ENCODE data around the gene UNC13C. TPM values are rescaled to one million over a fixed set of nuclear protein-coding genes. Genes with fewer than 3 reads are reported as not detected.

The UNC13C gene
- total RNA-seq, 4 donors from 2014 or later, result 0.21 to 16.8 TPM; not detected in 2

- no peak for DNase-seq
- no peaks in the 10 kb centered on the region for H3K36me3 ChIP-seq
- H3K9me3 ChIP-seq, result no peaks in the 10 kb centered on the region
- no peak overlapping the region for H3K4me3 ChIP-seq
- H3K27ac ChIP-seq, result no peak overlapping the region
- intact Hi-C loops (cut with DNase I; ENCODE audit: low total_unique reads), result no loop called here
- no peaks in the 10 kb centered on the region for H3K4me1 ChIP-seq
- TF ChIP-seq POLR2A (IDR thresholded peaks at IDR 0.05), result no peak
- TF ChIP-seq, protein P1, sequence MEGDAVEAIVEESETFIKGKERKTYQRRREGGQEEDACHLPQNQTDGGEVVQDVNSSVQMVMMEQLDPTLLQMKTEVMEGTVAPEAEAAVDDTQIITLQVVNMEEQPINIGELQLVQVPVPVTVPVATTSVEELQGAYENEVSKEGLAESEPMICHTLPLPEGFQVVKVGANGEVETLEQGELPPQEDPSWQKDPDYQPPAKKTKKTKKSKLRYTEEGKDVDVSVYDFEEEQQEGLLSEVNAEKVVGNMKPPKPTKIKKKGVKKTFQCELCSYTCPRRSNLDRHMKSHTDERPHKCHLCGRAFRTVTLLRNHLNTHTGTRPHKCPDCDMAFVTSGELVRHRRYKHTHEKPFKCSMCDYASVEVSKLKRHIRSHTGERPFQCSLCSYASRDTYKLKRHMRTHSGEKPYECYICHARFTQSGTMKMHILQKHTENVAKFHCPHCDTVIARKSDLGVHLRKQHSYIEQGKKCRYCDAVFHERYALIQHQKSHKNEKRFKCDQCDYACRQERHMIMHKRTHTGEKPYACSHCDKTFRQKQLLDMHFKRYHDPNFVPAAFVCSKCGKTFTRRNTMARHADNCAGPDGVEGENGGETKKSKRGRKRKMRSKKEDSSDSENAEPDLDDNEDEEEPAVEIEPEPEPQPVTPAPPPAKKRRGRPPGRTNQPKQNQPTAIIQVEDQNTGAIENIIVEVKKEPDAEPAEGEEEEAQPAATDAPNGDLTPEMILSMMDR (IDR thresholded peaks at IDR 0.05), result no peak
- H3K27me3 ChIP-seq, result no peaks in the 10 kb centered on the region
Observed at GRCh38 chr15:54288049-54288448, 309.8 kb downstream of the UNC13C start.

- intact Hi-C loops (cut with DNase I; ENCODE audit: low total_unique reads), result no loop called here
Observed at GRCh38 chr15:54289590-54290136, 311.4 kb downstream of the UNC13C start.

DNA sequence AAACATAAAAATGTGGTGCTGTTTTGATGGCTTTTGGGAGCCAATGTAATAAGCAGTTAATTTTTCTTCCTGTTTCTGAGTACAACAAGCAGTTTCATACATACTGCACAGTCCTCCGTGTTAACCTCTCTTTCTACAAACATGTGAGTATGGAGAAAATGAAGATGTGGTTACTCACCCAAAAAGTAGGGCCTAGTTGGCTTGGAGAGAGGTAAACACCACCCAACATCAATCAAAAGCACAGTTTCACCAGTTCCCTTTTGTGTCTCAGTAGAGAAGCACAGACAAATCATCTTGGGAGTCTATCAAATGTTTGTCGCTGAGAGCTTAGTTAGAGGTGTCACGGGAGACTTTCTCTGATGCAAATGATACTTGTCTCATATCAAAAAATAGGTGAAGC lies 320.2 kb downstream of the UNC13C start:
- Histone ChIP-seq H3K4me3 (no peak overlapping the region), H3K4me1 (no peaks in the 10 kb centered on the region), H3K9me3 (no peaks in the 10 kb centered on the region), H3K27me3 (no peaks in the 10 kb centered on the region), H3K27ac (no peak overlapping the region), H3K36me3 (no peaks in the 10 kb centered on the region)
- intact Hi-C loops (cut with DNase I; ENCODE audit: low total_unique reads), result no loop called here
- DNase-seq, result no peak
- TF ChIP-seq, protein P1 (IDR thresholded peaks at IDR 0.05), result no peak
- TF ChIP-seq POLR2A (IDR thresholded peaks at IDR 0.05), result no peak

More at GRCh38 chr15:54289590-54290136, 311.4 kb downstream of the UNC13C start:
- Histone ChIP-seq H3K36me3 (no peaks in the 10 kb centered on the region), H3K4me3 (no peak overlapping the region), H3K4me1 (no peaks in the 10 kb centered on the region), H3K9me3 (no peaks in the 10 kb centered on the region), H3K27me3 (no peaks in the 10 kb centered on the region), H3K27ac (no peak overlapping the region)
- DNase-seq, result no peak
- TF ChIP-seq, protein P1 (IDR thresholded peaks at IDR 0.05), result no peak
- TF ChIP-seq POLR2A (IDR thresholded peaks at IDR 0.05), result no peak

GRCh38 chr15:54304321-54304720 lies 326.1 kb downstream of the UNC13C start:
- no peak overlapping the region for H3K27ac ChIP-seq
- no peak for TF ChIP-seq POLR2A (IDR thresholded peaks at IDR 0.05)
- TF ChIP-seq, protein P1 (IDR thresholded peaks at IDR 0.05), result no peak
- intact Hi-C loops (cut with DNase I; ENCODE audit: low total_unique reads), result no loop called here
- H3K4me3 ChIP-seq, result no peak overlapping the region
- no peak for DNase-seq
- no peaks in the 10 kb centered on the region for H3K36me3 ChIP-seq
- no peaks in the 10 kb centered on the region for H3K27me3 ChIP-seq
- no peaks in the 10 kb centered on the region for H3K4me1 ChIP-seq
- H3K9me3 ChIP-seq, result no peaks in the 10 kb centered on the region

- intact Hi-C loops (cut with DNase I; ENCODE audit: low total_unique reads), result no loop called here
- H3K4me3 ChIP-seq, result no peak overlapping the region
- no peaks in the 10 kb centered on the region for H3K27me3 ChIP-seq
- H3K4me1 ChIP-seq, result no peaks in the 10 kb centered on the region
- TF ChIP-seq, protein P1 (IDR thresholded peaks at IDR 0.05), result no peak
- no peak for TF ChIP-seq POLR2A (IDR thresholded peaks at IDR 0.05)
- H3K27ac ChIP-seq, result no peak overlapping the region
- no peaks in the 10 kb centered on the region for H3K9me3 ChIP-seq
- H3K36me3 ChIP-seq, result no peaks in the 10 kb centered on the region
- DNase-seq, result no peak
Observed at GRCh38 chr15:54305138-54305537, 326.9 kb downstream of the UNC13C start.
